ENCODE data around the gene GPR135.
A peak's percentile ranks its signal among the peaks of the same experiment; 100 is the strongest.

GPR135 gene

DNA sequence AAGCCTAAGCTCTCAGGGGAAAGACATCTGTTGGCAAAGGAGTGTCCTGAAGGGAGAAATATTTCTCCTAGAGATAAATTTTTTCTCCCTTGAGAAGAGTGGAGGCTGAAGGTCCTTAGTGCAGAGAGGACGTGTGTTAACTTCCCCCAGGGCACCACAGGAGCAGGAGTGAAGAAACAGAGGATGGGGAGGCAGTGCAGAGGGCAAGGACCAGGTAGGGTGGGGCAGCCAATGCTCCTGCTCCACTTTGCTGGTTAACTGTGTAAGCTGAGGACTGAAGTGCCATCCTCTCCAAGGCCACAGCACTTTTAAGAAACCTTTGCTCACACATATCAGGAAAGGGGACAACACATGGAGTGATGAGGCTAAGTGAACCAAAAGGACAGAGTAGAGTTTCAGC lies 15.0 kb upstream of the GPR135 start:
- no peak for ATAC-seq
- TF ChIP-seq ZNF565 (CRISPR knock-in tag; conservative IDR thresholded peaks at IDR 0.05; ENCODE audit: low read depth) (no peak), TSHZ2 (CRISPR knock-in tag; IDR thresholded peaks at IDR 0.05) (no peak), PPARA (CRISPR knock-in tag; IDR thresholded peaks at IDR 0.05; ENCODE audit: borderline replicate concordance) (no peak), ZFP3 (CRISPR knock-in tag; IDR thresholded peaks at IDR 0.05) (no peak), PATZ1 (CRISPR knock-in tag; IDR thresholded peaks at IDR 0.05; ENCODE audit: borderline replicate concordance) (no peak), TCF4 (CRISPR knock-in tag; IDR thresholded peaks at IDR 0.05; ENCODE audit: borderline replicate concordance) (no peak)

DNA sequence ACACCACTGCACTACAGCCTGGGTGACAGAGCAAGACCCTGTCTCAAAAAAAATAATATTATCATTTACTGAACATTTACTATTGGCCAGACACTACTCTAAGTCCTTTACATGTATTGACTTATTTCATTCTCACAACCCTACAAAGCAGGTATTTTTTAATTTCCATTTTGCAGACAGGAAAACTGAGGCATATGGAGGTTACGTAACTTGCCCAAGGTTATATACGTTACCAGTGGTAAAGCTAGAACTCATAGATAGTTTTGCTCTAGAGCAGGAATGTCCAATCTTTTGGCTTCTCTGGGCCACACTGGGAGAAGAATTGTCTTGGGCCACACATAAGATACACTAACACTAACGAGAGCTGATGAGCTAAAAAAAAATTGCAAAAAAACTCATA lies 13.4 kb upstream of the GPR135 start:
- TF ChIP-seq ESRRG (CRISPR knock-in tag; IDR thresholded peaks at IDR 0.05) (no peak), RARB (CRISPR knock-in tag; IDR thresholded peaks at IDR 0.05) (no peak), TOX (CRISPR knock-in tag; IDR thresholded peaks at IDR 0.05; ENCODE audit: borderline replicate concordance) (no peak), ISL1 (CRISPR knock-in tag; IDR thresholded peaks at IDR 0.05) (no peak), ZNF565 (CRISPR knock-in tag; conservative IDR thresholded peaks at IDR 0.05; ENCODE audit: low read depth) (no peak), SNAI2 (CRISPR knock-in tag; IDR thresholded peaks at IDR 0.05) (no peak), ZFP30 (CRISPR knock-in tag; IDR thresholded peaks at IDR 0.05) (no peak)
- TF ChIP-seq, protein P1, sequence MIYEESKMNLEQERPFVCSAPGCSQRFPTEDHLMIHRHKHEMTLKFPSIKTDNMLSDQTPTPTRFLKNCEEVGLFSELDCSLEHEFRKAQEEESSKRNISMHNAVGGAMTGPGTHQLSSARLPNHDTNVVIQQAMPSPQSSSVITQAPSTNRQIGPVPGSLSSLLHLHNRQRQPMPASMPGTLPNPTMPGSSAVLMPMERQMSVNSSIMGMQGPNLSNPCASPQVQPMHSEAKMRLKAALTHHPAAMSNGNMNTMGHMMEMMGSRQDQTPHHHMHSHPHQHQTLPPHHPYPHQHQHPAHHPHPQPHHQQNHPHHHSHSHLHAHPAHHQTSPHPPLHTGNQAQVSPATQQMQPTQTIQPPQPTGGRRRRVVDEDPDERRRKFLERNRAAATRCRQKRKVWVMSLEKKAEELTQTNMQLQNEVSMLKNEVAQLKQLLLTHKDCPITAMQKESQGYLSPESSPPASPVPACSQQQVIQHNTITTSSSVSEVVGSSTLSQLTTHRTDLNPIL (CRISPR knock-in tag; IDR thresholded peaks at IDR 0.05; ENCODE audit: low read depth) = no peak
- ATAC-seq = no peak

GRCh38 chr14:59475709-59476108 lies 10.5 kb upstream of the GPR135 start:
- TF ChIP-seq BACH2 (CRISPR knock-in tag; IDR thresholded peaks at IDR 0.05; ENCODE audit: borderline replicate concordance) (no peak), TCF4 (CRISPR knock-in tag; IDR thresholded peaks at IDR 0.05; ENCODE audit: borderline replicate concordance) (no peak), ESRRG (CRISPR knock-in tag; IDR thresholded peaks at IDR 0.05) (no peak), POU6F1 (CRISPR knock-in tag; IDR thresholded peaks at IDR 0.05; ENCODE audit: borderline replicate concordance, low read depth) (no peak), ZNF565 (CRISPR knock-in tag; conservative IDR thresholded peaks at IDR 0.05; ENCODE audit: low read depth) (no peak)
- no peak for ATAC-seq

- ATAC-seq = peak; percentile 76
- TF ChIP-seq ZNF70 (CRISPR knock-in tag; IDR thresholded peaks at IDR 0.05) (no peak), ZFP30 (CRISPR knock-in tag; IDR thresholded peaks at IDR 0.05) (no peak), PATZ1 (CRISPR knock-in tag; IDR thresholded peaks at IDR 0.05; ENCODE audit: borderline replicate concordance) (no peak), ARNTL (CRISPR knock-in tag; IDR thresholded peaks at IDR 0.05; ENCODE audit: borderline replicate concordance, low read depth) (no peak), ZC3H10 (CRISPR knock-in tag; IDR thresholded peaks at IDR 0.05) (no peak), ZFP3 (CRISPR knock-in tag; IDR thresholded peaks at IDR 0.05) (no peak), GLIS3 (CRISPR knock-in tag; IDR thresholded peaks at IDR 0.05) (no peak), ISL1 (CRISPR knock-in tag; IDR thresholded peaks at IDR 0.05) (no peak), ZNF565 (CRISPR knock-in tag; conservative IDR thresholded peaks at IDR 0.05; ENCODE audit: low read depth) (no peak), TCF4 (CRISPR knock-in tag; IDR thresholded peaks at IDR 0.05; ENCODE audit: borderline replicate concordance) (no peak), OSR1 (CRISPR knock-in tag; IDR thresholded peaks at IDR 0.05) (no peak), SNAI2 (CRISPR knock-in tag; IDR thresholded peaks at IDR 0.05) (no peak), PPARA (CRISPR knock-in tag; IDR thresholded peaks at IDR 0.05; ENCODE audit: borderline replicate concordance) (no peak), BACH2 (CRISPR knock-in tag; IDR thresholded peaks at IDR 0.05; ENCODE audit: borderline replicate concordance) (no peak), TSHZ2 (CRISPR knock-in tag; IDR thresholded peaks at IDR 0.05) (no peak), ZNF8 (CRISPR knock-in tag; IDR thresholded peaks at IDR 0.05) (no peak), RARB (CRISPR knock-in tag; IDR thresholded peaks at IDR 0.05) (no peak)
- TF ChIP-seq, protein P1 (CRISPR knock-in tag; IDR thresholded peaks at IDR 0.05; ENCODE audit: low read depth) = no peak
Measured at GRCh38 chr14:59474172-59474571, 9.0 kb upstream of the GPR135 start.

Data from SK-N-SH treated with all-trans-retinoic acid at 6 μM for 48 hours (cell line).